Activated T-helper 1 cell treated with anti-CD3 and anti-CD28 coated beads, Interleukin-12 subunit alpha, Interleukin-12 subunit beta, Interleukin-2, Interleukin-4 antibody, amounts not matched to agents 30 ng/mL and 10 ng/mL and 1 ng/mL, durations not matched to agents 14 hours and 24 hours and 36 hours (primary cell): ENCODE measurements around the gene STRADA. TPM values are rescaled to one million over a fixed set of nuclear protein-coding genes. Genes with fewer than 3 reads are reported as not detected.
A peak's percentile ranks its signal among the peaks of the same experiment; 100 is the strongest.

Experiments used
- DNase-seq: peaks from one replicate; pipeline ENCODE4 v3.0.0; 2021; ENCODE audit warnings: low spot score
- H3K27ac Mint-ChIP-seq: one replicate; pipeline ENCODE4 v1.8.0; 2021; ENCODE audit warnings: mild to moderate bottlenecking, mixed read lengths
- H3K27me3 Mint-ChIP-seq: one replicate; pipeline ENCODE4 v1.8.0; 2022; ENCODE audit warnings: mild to moderate bottlenecking, moderate library complexity, mixed read lengths; ENCODE audit not compliant: insufficient read depth
- H3K36me3 Mint-ChIP-seq: one replicate; pipeline ENCODE4 v1.8.0; 2021; ENCODE audit warnings: low read depth, mixed read lengths
- H3K4me1 Mint-ChIP-seq: one replicate; pipeline ENCODE4 v1.8.0; 2021; ENCODE audit warnings: low read depth, mixed read lengths
- H3K4me3 Mint-ChIP-seq: one replicate; pipeline ENCODE4 v1.8.0; 2021; ENCODE audit warnings: mild to moderate bottlenecking, moderate library complexity, mixed read lengths
- H3K9me3 Mint-ChIP-seq: one replicate; pipeline ENCODE4 v1.8.0; 2021; ENCODE audit warnings: mixed read lengths
- intact Hi-C: fragments of 100-400 bp; cut with micrococcal nuclease; formaldehyde crosslinking; loops from one replicate; pipeline ENCODE4 v1.15.1; 2024
- total RNA-seq: library from RNA; stranded (reverse); gene quantifications from 2 replicates; pipeline ENCODE4 v1.2.3, GENCODE V29; 2022

STRADA gene
- total RNA-seq, 1 donor from 2014 or later, result 59.1 TPM

DNA sequence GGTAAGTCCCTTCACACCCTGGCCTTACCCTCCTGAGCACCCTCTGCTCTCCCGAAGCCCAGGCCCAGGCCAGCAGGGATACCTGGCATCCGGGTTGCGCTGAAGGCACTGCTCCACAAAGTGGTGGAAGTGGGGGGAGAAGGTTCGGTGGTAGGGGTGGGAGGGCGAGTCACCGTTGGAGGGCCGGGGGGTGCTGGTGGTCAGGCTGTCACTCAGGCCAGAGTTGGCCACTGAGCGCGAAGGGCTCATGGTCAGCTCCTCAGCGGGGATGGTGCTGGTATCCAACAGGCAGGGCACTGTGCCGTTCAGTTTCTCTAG lies 37.4 kb downstream of the STRADA start:
- Mint-ChIP-seq H3K27ac (peak overlapping the region; percentile 40), H3K27me3 (no peaks in the 10 kb centered on the region), H3K4me1 (peaks cover 63% of the 10 kb centered on the region), H3K9me3 (no peaks in the 10 kb centered on the region), H3K4me3 (peak overlapping the region; percentile 92), H3K36me3 (peaks cover 29% of the 10 kb centered on the region)
- DNase-seq, result no peak
- intact Hi-C loops, result no loop called here

DNA sequence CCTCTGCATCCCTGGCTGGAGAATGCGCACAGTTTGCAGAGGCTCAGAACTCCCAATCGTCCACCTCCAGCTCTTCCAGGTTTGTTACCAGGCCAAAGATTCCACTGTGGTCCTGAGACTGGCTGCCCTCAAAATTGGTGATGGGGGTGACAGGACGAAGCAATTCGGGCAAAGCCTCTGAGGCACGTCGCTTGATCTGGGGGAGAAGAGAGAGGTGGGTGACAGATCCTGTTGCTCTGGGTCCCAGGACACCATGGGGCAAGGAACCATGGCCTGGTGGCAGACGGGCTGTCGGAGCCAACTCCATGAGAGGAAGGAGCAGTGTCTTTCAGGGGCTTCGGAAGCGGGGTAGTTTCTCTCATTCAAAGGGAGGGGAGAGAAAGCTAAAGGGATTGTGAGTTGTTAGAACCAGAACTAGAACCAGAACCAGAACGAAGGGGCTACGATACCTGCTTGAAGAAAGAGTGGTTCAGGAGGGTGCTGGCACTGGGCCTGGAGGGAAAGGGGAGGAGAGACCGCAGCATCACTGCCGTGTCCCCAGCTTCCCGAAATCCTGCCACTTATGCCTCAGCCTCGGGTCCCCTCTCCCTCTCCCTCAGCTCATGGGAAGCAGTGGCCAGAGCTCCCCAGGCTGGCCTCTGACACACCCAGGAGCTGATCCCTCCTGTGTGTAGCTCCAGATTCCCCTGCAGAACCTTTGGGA lies 37.9 kb downstream of the STRADA start:
- H3K36me3 Mint-ChIP-seq, result peaks cover 24% of the 10 kb centered on the region
- peak overlapping the region; percentile 92 for H3K4me3 Mint-ChIP-seq
- no peaks in the 10 kb centered on the region for H3K9me3 Mint-ChIP-seq
- H3K4me1 Mint-ChIP-seq, result peaks cover 58% of the 10 kb centered on the region
- DNase-seq, result no peak
- intact Hi-C loops, result no loop called here
- peak overlapping the region; percentile 40 for H3K27ac Mint-ChIP-seq
- no peaks in the 10 kb centered on the region for H3K27me3 Mint-ChIP-seq

- intact Hi-C loops, result no loop called here
- peaks cover 23% of the 10 kb centered on the region for H3K36me3 Mint-ChIP-seq
- no peaks in the 10 kb centered on the region for H3K27me3 Mint-ChIP-seq
- peaks cover 57% of the 10 kb centered on the region for H3K4me1 Mint-ChIP-seq
- H3K27ac Mint-ChIP-seq, result peak overlapping the region; percentile 96
- peak overlapping the region; percentile 92 for H3K4me3 Mint-ChIP-seq
- no peaks in the 10 kb centered on the region for H3K9me3 Mint-ChIP-seq
- no peak for DNase-seq
These were observed 38.6 kb downstream of the STRADA start for GRCh38 chr17:63703029-63703428.

DNA sequence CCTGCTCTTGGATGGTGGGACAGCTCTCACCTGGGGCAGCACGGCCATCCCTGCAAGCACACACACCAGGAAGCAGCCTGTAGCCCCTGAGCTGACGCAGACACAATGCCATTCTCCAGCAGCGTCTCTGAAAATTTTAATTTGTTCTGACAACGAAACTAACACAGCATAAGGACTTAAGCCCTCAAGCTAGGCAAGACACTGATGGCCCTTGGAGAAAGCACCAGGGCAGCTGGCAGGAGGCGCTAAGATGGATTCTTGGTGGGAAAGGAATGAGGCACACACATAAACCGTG lies 38.9 kb downstream of the STRADA start:
- peaks cover 60% of the 10 kb centered on the region for H3K4me1 Mint-ChIP-seq
- intact Hi-C loops, result loop anchor here (1.0 kb wide), 3 partner anchors 39 to 141 kb away; partner anchors contain the start of genes CCDC47 and STRADA
- H3K4me3 Mint-ChIP-seq, result peak overlapping the region; percentile 92
- DNase-seq, result no peak
- H3K27me3 Mint-ChIP-seq, result no peaks in the 10 kb centered on the region
- peaks cover 27% of the 10 kb centered on the region for H3K36me3 Mint-ChIP-seq
- H3K9me3 Mint-ChIP-seq, result no peaks in the 10 kb centered on the region
- H3K27ac Mint-ChIP-seq, result peak overlapping the region; percentile 96

GRCh38 chr17:63701868-63702720 lies 39.5 kb downstream of the STRADA start:
- DNase-seq, result peak; percentile 70
- Mint-ChIP-seq H3K27ac (peak overlapping the region; percentile 96), H3K27me3 (no peaks in the 10 kb centered on the region), H3K4me3 (peak overlapping the region; percentile 92), H3K36me3 (peaks cover 33% of the 10 kb centered on the region), H3K9me3 (no peaks in the 10 kb centered on the region), H3K4me1 (peaks cover 63% of the 10 kb centered on the region)
- intact Hi-C loops, result loop anchor here (1.0 to 2.0 kb wide), 4 partner anchors 39 to 805 kb away; partner anchors contain the start of genes CCDC47, CEP95, DDX5 and STRADA

GRCh38 chr17:63701456-63701820 lies 40.2 kb downstream of the STRADA start:
- H3K9me3 Mint-ChIP-seq, result no peaks in the 10 kb centered on the region
- no peak for DNase-seq
- peaks cover 38% of the 10 kb centered on the region for H3K36me3 Mint-ChIP-seq
- H3K4me1 Mint-ChIP-seq, result peaks cover 63% of the 10 kb centered on the region
- H3K4me3 Mint-ChIP-seq, result peak overlapping the region; percentile 92
- intact Hi-C loops, result loop anchor here (2.0 kb wide), 1 partner anchor 805 kb away; the partner anchor contains the start of genes CEP95 and DDX5
- no peaks in the 10 kb centered on the region for H3K27me3 Mint-ChIP-seq
- peak overlapping the region; percentile 96 for H3K27ac Mint-ChIP-seq

GRCh38 chr17:63700528-63701455 lies 40.8 kb downstream of the STRADA start:
- peak overlapping the region; percentile 96 for H3K27ac Mint-ChIP-seq
- H3K9me3 Mint-ChIP-seq, result no peaks in the 10 kb centered on the region
- intact Hi-C loops, result loop anchor here (1.0 to 2.0 kb wide), 2 partner anchors 150 to 806 kb away; partner anchors contain the start of genes CEP95, DCAF7 and DDX5
- H3K4me3 Mint-ChIP-seq, result peak overlapping the region; percentile 92
- peaks cover 43% of the 10 kb centered on the region for H3K36me3 Mint-ChIP-seq
- peak; percentile 49 for DNase-seq
- peaks cover 62% of the 10 kb centered on the region for H3K4me1 Mint-ChIP-seq
- no peaks in the 10 kb centered on the region for H3K27me3 Mint-ChIP-seq

DNA sequence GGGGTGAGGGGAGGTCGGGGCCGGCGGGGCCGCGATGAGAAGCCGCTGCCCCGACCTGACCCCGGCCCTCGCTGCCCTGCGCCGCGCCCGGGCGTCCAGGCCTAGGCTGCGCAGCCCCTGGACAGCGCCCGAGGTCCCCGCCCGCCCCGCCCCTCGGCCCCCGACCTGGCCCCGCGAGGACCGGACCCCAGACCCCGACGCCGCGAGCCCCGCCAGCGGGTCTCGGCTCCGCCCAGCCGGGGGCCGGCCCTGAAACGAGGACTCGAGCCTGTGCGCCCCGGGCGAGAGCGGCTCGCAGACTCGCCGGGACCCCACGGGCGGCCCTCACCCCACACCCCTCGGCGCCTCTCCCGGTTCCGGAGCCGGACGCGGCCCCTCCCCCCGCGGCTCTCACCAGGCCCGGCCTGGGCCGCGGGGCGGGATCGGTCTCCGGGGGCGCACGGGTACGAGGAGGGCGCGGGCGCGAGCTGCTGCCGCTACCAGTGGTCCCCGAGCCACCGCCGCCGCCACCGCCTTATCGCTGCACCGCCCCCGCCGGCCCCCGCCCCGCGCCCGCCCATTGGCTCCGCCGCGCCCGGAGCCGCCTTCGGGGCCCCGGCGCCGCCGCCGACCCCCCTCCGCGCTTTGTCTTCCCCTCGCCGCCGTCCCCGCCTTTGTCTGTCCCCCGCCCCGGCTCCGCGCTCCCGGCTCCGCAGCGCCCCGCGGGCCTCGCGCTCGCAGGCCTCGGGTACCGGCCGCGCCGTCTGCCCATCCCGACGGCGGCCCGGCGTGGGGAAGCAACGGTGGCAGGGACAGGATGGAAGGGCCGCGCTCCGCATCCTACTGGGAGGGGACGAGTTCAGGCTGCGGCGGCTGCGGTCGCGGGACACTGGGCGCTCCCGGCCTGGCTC lies 41.7 kb downstream of the STRADA start, which contains the start of gene LIMD2:
Gene LIMD2, minus strand, starts transcription at position 488 of the 890 bp plus-strand sequence. CDS start 827 bp downstream, outside the sequence.
- peaks cover 42% of the 10 kb centered on the region for H3K36me3 Mint-ChIP-seq
- intact Hi-C loops, result loop anchor here (1.0 to 2.0 kb wide), 3 partner anchors 143 to 807 kb away; partner anchors contain the start of genes CEP95, DCAF7, DDX5 and SMARCD2
- peak within 1 kb of the TSS; percentile 96 for H3K27ac Mint-ChIP-seq
- peaks cover 59% of the 10 kb centered on the region for H3K4me1 Mint-ChIP-seq
- peak within 1 kb of the TSS; percentile 96 for H3K4me3 Mint-ChIP-seq
- no peaks in the 10 kb centered on the region for H3K9me3 Mint-ChIP-seq
- H3K27me3 Mint-ChIP-seq, result no peaks in the 10 kb centered on the region
- DNase-seq, result peak; percentile 76

DNA sequence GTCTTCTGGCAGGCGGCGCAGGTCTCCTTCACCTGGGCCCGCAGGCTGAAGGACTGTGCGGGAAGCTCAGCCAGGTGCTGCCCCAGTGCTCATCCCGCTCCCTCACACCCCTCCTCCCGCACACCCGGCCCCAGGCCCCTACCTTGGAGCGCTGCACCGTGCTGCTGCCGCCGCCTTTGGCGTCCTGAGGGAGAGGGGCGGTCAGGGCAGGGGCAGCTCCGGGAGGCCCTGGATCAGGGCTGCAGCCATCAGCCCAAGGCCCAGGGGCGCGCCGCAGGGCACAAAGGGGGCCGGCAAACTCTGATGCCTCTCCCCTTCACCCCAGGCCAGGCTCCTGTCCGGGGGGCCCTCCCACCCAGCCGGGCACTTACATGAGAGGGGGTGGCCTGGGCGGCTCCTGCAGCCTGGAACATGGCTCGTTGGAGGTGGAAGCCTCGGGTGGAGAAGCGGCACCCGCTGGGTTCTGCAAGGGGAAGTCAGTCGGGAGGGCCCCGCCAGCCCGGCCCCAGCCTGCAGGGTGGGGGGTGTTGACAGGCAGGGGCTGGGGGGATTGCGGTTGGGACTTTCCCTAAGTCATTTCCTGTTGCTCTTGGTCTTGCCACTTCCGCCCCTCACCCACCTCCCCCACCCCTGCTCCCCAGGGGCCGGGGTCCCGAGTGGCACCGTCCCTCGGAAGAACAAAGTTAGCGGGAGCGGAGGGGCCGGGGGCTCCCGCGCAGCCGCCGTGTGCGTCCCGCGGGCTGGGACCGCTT lies 42.5 kb downstream of the STRADA start:
- Mint-ChIP-seq H3K9me3 (no peaks in the 10 kb centered on the region), H3K4me3 (peak overlapping the region; percentile 96), H3K36me3 (peaks cover 41% of the 10 kb centered on the region), H3K27ac (peak overlapping the region; percentile 96), H3K27me3 (no peaks in the 10 kb centered on the region), H3K4me1 (peaks cover 61% of the 10 kb centered on the region)
- peak; percentile 88 for DNase-seq
- intact Hi-C loops, result loop anchor here (1.0 to 2.0 kb wide), 4 partner anchors 11 to 144 kb away; partner anchors contain the start of genes CCDC47, FTSJ3, PSMC5 and SMARCD2

- Mint-ChIP-seq H3K4me1 (peaks cover 55% of the 10 kb centered on the region), H3K4me3 (peak overlapping the region; percentile 96)
- intact Hi-C loops, result loop anchor here (1.0 to 2.0 kb wide), 4 partner anchors 12 to 144 kb away; partner anchors contain the start of genes CCDC47, FTSJ3, PSMC5 and SMARCD2
These were observed 43.2 kb downstream of the STRADA start for GRCh38 chr17:63698381-63698885.

More at GRCh38 chr17:63698381-63698885, 43.2 kb downstream of the STRADA start:
- Mint-ChIP-seq H3K27ac (peak overlapping the region; percentile 96), H3K27me3 (no peaks in the 10 kb centered on the region), H3K9me3 (no peaks in the 10 kb centered on the region), H3K36me3 (peaks cover 35% of the 10 kb centered on the region)
- no peak for DNase-seq
